GM19395 (cell line): Measurements from ENCODE around the gene CNTROB.
"Not testable (repeated sequence)": the region's sequence is repeated elsewhere in the genome, so short reads cannot be mapped to it uniquely, and the experiment has no call there.

Experiments used
- ATAC-seq: cut with Tn5 transposase; IDR thresholded peaks from one replicate; pipeline ENCODE4 v1.9.1; 2021; ENCODE audit warnings: mild to moderate bottlenecking, moderate library complexity; ENCODE audit not compliant: unreplicated experiment

Gene CNTROB

GRCh38 chr17:7944326-7944725 lies 12.3 kb downstream of the CNTROB start:
- no peak for ATAC-seq

GRCh38 chr17:7945651-7946050 lies 13.6 kb downstream of the CNTROB start:
- ATAC-seq: no peak

- no peak for ATAC-seq
These were observed 14.4 kb downstream of the CNTROB start for GRCh38 chr17:7946441-7946840.

GRCh38 chr17:7947651-7948050 lies 15.6 kb downstream of the CNTROB start:
- no peak for ATAC-seq

- no peak for ATAC-seq
These were observed 18.6 kb downstream of the CNTROB start for GRCh38 chr17:7950578-7950977.

- peak; percentile 79 for ATAC-seq
These were observed 19.3 kb downstream of the CNTROB start for GRCh38 chr17:7951143-7951792.

- not testable (repeated sequence) for ATAC-seq
These were observed 21.3 kb downstream of the CNTROB start for GRCh38 chr17:7953266-7953665.

- ATAC-seq: no peak
These were observed 23.6 kb downstream of the CNTROB start for GRCh38 chr17:7955414-7956227.

GRCh38 chr17:7956228-7956965 lies 24.4 kb downstream of the CNTROB start:
- no peak for ATAC-seq

GRCh38 chr17:7959503-7960253 lies 27.7 kb downstream of the CNTROB start:
- ATAC-seq: no peak

- ATAC-seq: no peak
These were observed 29.4 kb downstream of the CNTROB start for GRCh38 chr17:7961421-7961820.

GRCh38 chr17:7967751-7968150 lies 35.7 kb downstream of the CNTROB start:
- ATAC-seq: no peak

GRCh38 chr17:7969433-7969832 lies 37.4 kb downstream of the CNTROB start:
- ATAC-seq: no peak

- ATAC-seq: no peak
These were observed 39.6 kb downstream of the CNTROB start for GRCh38 chr17:7971651-7972050.

GRCh38 chr17:7972131-7972785 lies 40.3 kb downstream of the CNTROB start:
- no peak for ATAC-seq

GRCh38 chr17:7974638-7975131 lies 42.7 kb downstream of the CNTROB start:
- ATAC-seq: no peak

GRCh38 chr17:7977039-7977438 lies 45.0 kb downstream of the CNTROB start:
- no peak for ATAC-seq

GRCh38 chr17:7977805-7978204 lies 45.8 kb downstream of the CNTROB start:
- ATAC-seq: no peak

- ATAC-seq: no peak
These were observed 50.2 kb downstream of the CNTROB start for GRCh38 chr17:7982173-7982572.

GRCh38 chr17:7982666-7983065 lies 50.7 kb downstream of the CNTROB start:
- no peak for ATAC-seq
